K562 (cell line): Measurements from ENCODE around the gene RPTOR. TPM values are rescaled to one million over a fixed set of nuclear protein-coding genes. Genes with fewer than 3 reads are reported as not detected.

Experiments
- ATAC-seq: fragments of 200-7000 bp; cut with Tn5 transposase; 3 replicates; pipeline ENCODE4 v1.9.1; 2020; ENCODE audit warnings: moderate library complexity
- BruUV-seq: library from RNA; stranded (reverse); fragments of 400-500 nt; replicated peaks from 2 replicates; lab custom pipeline; 2021; lab: Mats Ljungman, UMichigan
- CTCF ChIA-PET: fragments of 300-600 bp; formaldehyde crosslinking; extraction: SDS; loops from one replicate; lab custom pipeline; 2021; ENCODE audit warnings: low intra/inter-chr PET ratio; lab: Yijun Ruan, JAX
- POLR2A ChIA-PET: fragments of 300-600, 350-650 bp; sonication (Branson Sonifier 250); formaldehyde crosslinking; extraction: SDS; loops from one replicate; lab custom pipeline; 2021; ENCODE audit warnings: antibody characterized with exemption, inconsistent platforms; lab: Yijun Ruan, JAX
- DNase-seq, 4 experiments: peaks; one replicate each; pipeline versions ENCODE4 v3.0.0 to v3.0.0-alpha.2; 2011 to 2018; ENCODE audit warnings: low spot score in 3 of 4, mixed read lengths in 3 of 4; ENCODE audit errors: extremely low read depth in 1 of 4
- FAIRE-seq: peaks from 2 replicates; lab custom pipeline; 2011; peaks lifted over from hg19 to GRCh38; lab: Jason Lieb, UNC
- H2AFZ ChIP-seq: 2 replicates; pipeline ENCODE4 v1.6.0; 2011; ENCODE audit warnings: low read depth, low read length, control low read depth, inconsistent platforms
- H3K27ac ChIP-seq: fragments of 200-600 bp; 3 replicates; pipeline ENCODE4 v1.8.0; 2011; ENCODE audit warnings: low read depth, mild to moderate bottlenecking, control low read depth, inconsistent platforms, low read length, moderate library complexity, mixed read lengths; ENCODE audit errors: extremely low read depth
- H3K27me3 ChIP-seq, 2 experiments: fragments of 300-600 bp in 1 of 2; 2 replicates in 1 of 2; 3 replicates in 1 of 2; pipeline versions ENCODE4 v1.6.0 to v1.8.0; 2011; ENCODE audit warnings: inconsistent platforms in 2 of 2, low read length in 2 of 2, mild to moderate bottlenecking in 1 of 2, mixed read lengths in 1 of 2, moderate library complexity in 1 of 2; ENCODE audit not compliant: control insufficient read depth in 2 of 2, insufficient read depth in 2 of 2
- H3K36me3 ChIP-seq: fragments of 300-600 bp; 3 replicates; pipeline ENCODE4 v1.8.0; 2011; ENCODE audit warnings: mild to moderate bottlenecking, low read length, inconsistent platforms; ENCODE audit not compliant: control insufficient read depth, insufficient read depth
- H3K4me1 ChIP-seq, 2 experiments: fragments of 200-600 bp in 1 of 2; replicated peaks in 1 of 2; 2 replicates in 1 of 2; 3 replicates in 1 of 2; pipeline versions ENCODE4 v1.5.1 to v1.8.0; 2011; ENCODE audit warnings: inconsistent platforms in 2 of 2, low read length in 2 of 2, mild to moderate bottlenecking in 1 of 2, mixed read lengths in 1 of 2, moderate library complexity in 1 of 2; ENCODE audit not compliant: control insufficient read depth in 2 of 2, insufficient read depth in 2 of 2
- H3K4me2 ChIP-seq: 2 replicates; pipeline ENCODE4 v1.6.1; 2011; ENCODE audit warnings: low read length, control low read depth, inconsistent platforms, mixed read lengths; ENCODE audit not compliant: insufficient read depth
- H3K4me3 ChIP-seq: fragments of 200-600 bp; sonication (generic), shearing (Covaris generic); 2 replicates; pipeline ENCODE4 v1.5.1; 2016; ENCODE audit warnings: control low read depth, inconsistent platforms
- H3K79me2 ChIP-seq: fragments of 200-600 bp; 3 replicates; pipeline ENCODE4 v1.8.0; 2011; ENCODE audit warnings: low read length, inconsistent platforms; ENCODE audit not compliant: control insufficient read depth, insufficient read depth
- H3K9ac ChIP-seq, 2 experiments: 2 replicates each; pipeline versions ENCODE4 v1.6.0 to v1.6.1; 2011; ENCODE audit warnings: low read depth in 2 of 2, low read length in 2 of 2, control low read depth in 1 of 2, inconsistent platforms in 1 of 2, mild to moderate bottlenecking in 1 of 2, mixed read lengths in 1 of 2; ENCODE audit not compliant: insufficient read depth in 1 of 2
- H3K9me1 ChIP-seq: one replicate; pipeline ENCODE4 v1.6.0; 2011; ENCODE audit warnings: inconsistent platforms, mild to moderate bottlenecking, low read length, moderate library complexity; ENCODE audit not compliant: control insufficient read depth, insufficient read depth
- H3K9me3 ChIP-seq: replicated peaks from 2 replicates; pipeline ENCODE4 v1.5.1; 2011; ENCODE audit warnings: low read depth, low read length, inconsistent platforms; ENCODE audit not compliant: control insufficient read depth, insufficient read depth
- H4K20me1 ChIP-seq: replicated peaks from 2 replicates; pipeline ENCODE4 v1.6.1; 2011; ENCODE audit warnings: low read length, inconsistent platforms, mixed read lengths; ENCODE audit not compliant: control insufficient read depth, insufficient read depth
- ADNP ChIP-seq: fragments of 200-800 bp; sonication (Bioruptor generic); IDR thresholded peaks from 2 replicates; pipeline ENCODE4 v1.6.1; 2016; ENCODE audit warnings: missing genetic modification characterization, missing compliant biosample characterization
- CBX5 ChIP-seq: IDR thresholded peaks from 2 replicates; pipeline ENCODE4 v1.6.1; 2014; ENCODE audit warnings: low read depth, borderline replicate concordance
- ELF1 ChIP-seq: fragments of 200-800 bp; sonication (Bioruptor generic); IDR thresholded peaks from 2 replicates; pipeline ENCODE4 v1.6.1; 2016; ENCODE audit warnings: missing genetic modification characterization, missing compliant biosample characterization
- IFI16 ChIP-seq: fragments of 250-450 bp; sonication (Bioruptor Pico); IDR thresholded peaks from 2 replicates; pipeline ENCODE4 v2.1.2; 2022; ENCODE audit warnings: mild to moderate bottlenecking, inconsistent platforms
- KLF1 ChIP-seq: fragments of 450-650 bp; IDR thresholded peaks from 2 replicates; pipeline ENCODE4 v1.6.1; 2016; ENCODE audit warnings: missing genetic modification characterization, missing compliant biosample characterization
- NCOR1 ChIP-seq: fragments of 450-650 bp; IDR thresholded peaks from 2 replicates; pipeline ENCODE4 v1.6.1; 2016; ENCODE audit warnings: mild to moderate bottlenecking, moderate library complexity
- PRMT5 ChIP-seq: sonication (generic); formaldehyde crosslinking; IDR thresholded peaks from 2 replicates; pipeline ENCODE4 v1.5.0; 2020; ENCODE audit warnings: missing genetic modification reagents
- ZNF324 ChIP-seq: fragments of 250-450 bp; sonication (Bioruptor Pico); IDR thresholded peaks from 2 replicates; pipeline ENCODE4 v1.4.0; 2020; ENCODE audit warnings: mild to moderate bottlenecking
- ZNF354B ChIP-seq: fragments of 250-450 bp; sonication (Bioruptor Pico); IDR thresholded peaks from 2 replicates; pipeline ENCODE4 v1.4.0; 2020
- ZNF589 ChIP-seq: fragments of 200-800 bp; sonication (Bioruptor generic); IDR thresholded peaks from 2 replicates; pipeline ENCODE4 v1.6.1; 2016; ENCODE audit warnings: low read depth, missing genetic modification characterization, missing compliant biosample characterization
- WGBS: fragments of 100-300 bp; shearing (Covaris generic); methylation state at CpG from one replicate; pipeline ENCODE4 v1.1.6; 2016; ENCODE audit warnings: low coverage, mixed read lengths; ENCODE audit not compliant: insufficient coverage; ENCODE audit errors: missing lambda C conversion rate; 5-methylcytosine and 5-hydroxymethylcytosine counted together
- in situ Hi-C: fragments of 300-500 bp; cut with MboI; formaldehyde crosslinking; loops from 4 replicates; pipeline ENCODE4 v1.15.0; 2018; ENCODE audit warnings: inconsistent platforms, mixed read lengths
- intact Hi-C: fragments of 100-400 bp; cut with micrococcal nuclease; formaldehyde crosslinking; loops from 2 replicates; pipeline ENCODE4 v1.14.2; 2022
- polyA plus RNA-seq, 8 experiments: library from polyadenylated mRNA; depleted of rRNA in 4 of 8; stranded (reverse) in 5 of 8; unstranded in 3 of 8; fragments of >200 nt; fragmentation: Nextera tagmentation in 2 of 8; fragmentation: Illumina TruSeq in 1 of 8; extraction: Ambion mirVana in 2 of 8; extraction: Trizol in 1 of 8; gene quantifications; 2 replicates each; pipeline versions ENCODE4 v1.2.1 to v1.2.3, GENCODE V29; 2011 to 2014; ENCODE audit warnings: inconsistent platforms in 1 of 8, missing spikeins in 1 of 8
- total RNA-seq, 7 experiments: library from RNA; depleted of rRNA in 6 of 7; stranded (reverse); fragments of >200 nt in 6 of 7; fragmentation: Illumina TruSeq in 2 of 7; extraction: Trizol in 2 of 7; gene quantifications; 2 replicates each; pipeline versions ENCODE4 v1.2.1 to v1.2.3, GENCODE V29; 2011 to 2021; ENCODE audit warnings: low replicate concordance in 1 of 7
- TF ChIP-seq, protein P1 (sequence below): fragments of 450-650 bp; IDR thresholded peaks from 2 replicates; pipeline ENCODE4 v1.6.1; 2018; ENCODE audit not compliant: partially characterized antibody
- TF ChIP-seq, protein P2 (sequence below): fragments of 450-650 bp; IDR thresholded peaks from 2 replicates; pipeline ENCODE4 v1.6.1; 2016; ENCODE audit warnings: mild to moderate bottlenecking
- TF ChIP-seq, protein P3 (sequence below): sonication (generic); formaldehyde crosslinking; IDR thresholded peaks from 2 replicates; pipeline ENCODE4 v1.8.0; 2022; ENCODE audit warnings: mild to moderate bottlenecking, missing genetic modification reagents

The RPTOR gene
- total and polyA plus RNA-seq, 9 of the 15 experiments (the other 6 are each of a cell fraction or from before 2014, with no cell fraction given), result 0.24 to 54.1 (median 10.2) TPM

DNA sequence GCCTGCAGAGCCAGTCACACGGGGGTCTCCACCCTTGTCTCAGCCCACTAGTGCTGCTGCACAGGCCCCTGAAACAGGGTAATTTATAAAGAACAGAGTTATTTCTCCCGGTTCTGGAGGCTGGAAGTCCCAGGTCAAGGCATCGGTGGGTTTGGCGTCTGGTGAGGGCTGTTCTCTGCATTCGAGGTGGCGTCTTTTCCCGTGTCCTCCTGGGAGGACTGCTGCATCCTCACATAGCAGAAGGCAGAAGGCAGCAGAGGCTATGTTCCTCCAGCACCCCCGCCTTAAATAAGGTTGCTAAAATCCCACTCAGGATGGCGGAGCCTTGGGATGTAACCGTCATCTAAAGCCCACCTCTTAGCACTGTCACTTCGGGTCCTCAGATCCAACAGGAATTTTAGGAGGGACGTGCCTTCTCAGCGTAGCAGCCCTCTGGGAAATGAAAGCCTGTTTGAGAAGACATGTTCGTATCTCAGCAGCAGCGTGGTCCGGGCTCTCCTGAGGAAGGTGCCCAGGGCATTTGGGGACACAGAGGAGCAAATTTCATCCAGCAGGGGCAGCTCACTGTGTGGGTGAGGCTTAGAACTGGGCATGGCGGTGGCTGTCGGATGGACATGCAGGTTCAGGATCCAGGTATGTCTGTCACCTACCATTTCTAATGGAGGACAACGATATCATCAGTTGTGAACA is 225.4 kb downstream of the RPTOR start (continued):
- TF ChIP-seq, protein P1, sequence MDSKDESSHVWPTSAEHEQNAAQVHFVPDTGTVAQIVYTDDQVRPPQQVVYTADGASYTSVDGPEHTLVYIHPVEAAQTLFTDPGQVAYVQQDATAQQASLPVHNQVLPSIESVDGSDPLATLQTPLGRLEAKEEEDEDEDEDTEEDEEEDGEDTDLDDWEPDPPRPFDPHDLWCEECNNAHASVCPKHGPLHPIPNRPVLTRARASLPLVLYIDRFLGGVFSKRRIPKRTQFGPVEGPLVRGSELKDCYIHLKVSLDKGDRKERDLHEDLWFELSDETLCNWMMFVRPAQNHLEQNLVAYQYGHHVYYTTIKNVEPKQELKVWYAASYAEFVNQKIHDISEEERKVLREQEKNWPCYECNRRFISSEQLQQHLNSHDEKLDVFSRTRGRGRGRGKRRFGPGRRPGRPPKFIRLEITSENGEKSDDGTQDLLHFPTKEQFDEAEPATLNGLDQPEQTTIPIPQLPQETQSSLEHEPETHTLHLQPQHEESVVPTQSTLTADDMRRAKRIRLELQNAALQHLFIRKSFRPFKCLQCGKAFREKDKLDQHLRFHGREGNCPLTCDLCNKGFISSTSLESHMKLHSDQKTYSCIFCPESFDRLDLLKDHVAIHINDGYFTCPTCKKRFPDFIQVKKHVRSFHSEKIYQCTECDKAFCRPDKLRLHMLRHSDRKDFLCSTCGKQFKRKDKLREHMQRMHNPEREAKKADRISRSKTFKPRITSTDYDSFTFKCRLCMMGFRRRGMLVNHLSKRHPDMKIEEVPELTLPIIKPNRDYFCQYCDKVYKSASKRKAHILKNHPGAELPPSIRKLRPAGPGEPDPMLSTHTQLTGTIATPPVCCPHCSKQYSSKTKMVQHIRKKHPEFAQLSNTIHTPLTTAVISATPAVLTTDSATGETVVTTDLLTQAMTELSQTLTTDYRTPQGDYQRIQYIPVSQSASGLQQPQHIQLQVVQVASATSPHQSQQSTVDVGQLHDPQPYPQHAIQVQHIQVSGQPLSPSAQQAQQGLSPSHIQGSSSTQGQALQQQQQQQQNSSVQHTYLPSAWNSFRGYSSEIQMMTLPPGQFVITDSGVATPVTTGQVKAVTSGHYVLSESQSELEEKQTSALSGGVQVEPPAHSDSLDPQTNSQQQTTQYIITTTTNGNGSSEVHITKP, result no peak
- no peak for TF ChIP-seq NCOR1

DNA sequence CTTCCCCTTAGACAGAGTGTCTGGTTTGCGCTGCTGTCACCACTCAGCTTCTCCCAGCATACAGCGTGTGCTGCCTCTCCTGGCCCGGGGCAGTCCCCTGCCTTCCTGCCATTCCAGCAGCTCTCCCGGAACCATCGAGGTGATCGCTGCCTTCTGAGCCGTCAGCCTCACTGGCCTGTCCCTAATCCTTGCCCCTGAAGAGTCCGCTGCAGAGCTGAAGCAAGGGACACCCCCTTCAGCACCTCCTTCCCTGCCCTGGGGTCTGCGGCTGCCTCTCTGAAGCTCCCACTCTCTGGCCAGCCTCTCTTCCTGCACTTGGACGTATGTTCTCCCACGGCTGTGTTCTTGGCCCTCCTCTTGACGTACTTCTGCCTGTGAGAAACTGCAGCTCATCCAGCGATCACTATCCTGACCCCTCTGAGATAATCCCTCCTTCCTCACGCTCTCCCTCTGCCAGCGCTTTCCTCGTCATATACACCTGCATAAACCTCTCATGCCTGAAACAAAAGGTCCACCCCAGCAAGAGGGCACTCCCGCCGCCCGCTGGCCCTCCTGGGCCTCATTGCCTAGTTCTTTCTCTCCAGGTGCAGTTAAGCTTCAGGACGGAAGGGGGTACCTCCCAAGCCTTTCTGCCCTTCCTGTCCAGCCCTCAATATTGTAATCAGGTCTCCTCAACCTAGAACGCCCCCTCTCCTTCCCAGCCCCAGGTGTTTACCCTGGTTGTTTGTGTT is 226.4 kb downstream of the RPTOR start:
- ATAC-seq, result no peak
- BruUV-seq, result no TSS peak
- 91% methylated on average over 17 of the region's 21 CpGs for WGBS
- intact Hi-C loops, result no loop called here
- no peak overlapping the region for H3K4me2 ChIP-seq
- no peaks in the 10 kb centered on the region for H3K79me2 ChIP-seq
- H3K36me3 ChIP-seq, result peaks cover 4% of the 10 kb centered on the region; the same call in 1 of the 3 replicates
- no peaks in the 10 kb centered on the region for H4K20me1 ChIP-seq
- H3K9me3 ChIP-seq, result no peaks in the 10 kb centered on the region
- no peak overlapping the region for H3K27ac ChIP-seq
- no peak for DNase-seq
- H3K9ac ChIP-seq, result peak overlapping the region in 1 of 2 experiments; percentile 36; a peak in 1 of 4 replicates
- H3K9me1 ChIP-seq, result no peaks in the 10 kb centered on the region
- no peaks in the 10 kb centered on the region for H3K27me3 ChIP-seq
- in situ Hi-C loops, result no loop called here
- H3K4me1 ChIP-seq, result no peaks in the 10 kb centered on the region
- ChIA-PET CTCF (no interaction called here), POLR2A (no interaction called here)
- no peak for FAIRE-seq
- H3K4me3 ChIP-seq, result no peak overlapping the region
- no peak overlapping the region for H2AFZ ChIP-seq
- TF ChIP-seq PRMT5 (CRISPR knock-in tag) (no peak), IFI16 (CRISPR knock-in tag) (no peak), ZNF589 (CRISPR knock-in tag) (no peak), CBX5 (no peak), KLF1 (tag) (no peak), ZNF354B (CRISPR knock-in tag) (no peak), ZNF324 (no peak), ELF1 (tag) (no peak), ADNP (tag) (no peak)
- TF ChIP-seq, protein P2, sequence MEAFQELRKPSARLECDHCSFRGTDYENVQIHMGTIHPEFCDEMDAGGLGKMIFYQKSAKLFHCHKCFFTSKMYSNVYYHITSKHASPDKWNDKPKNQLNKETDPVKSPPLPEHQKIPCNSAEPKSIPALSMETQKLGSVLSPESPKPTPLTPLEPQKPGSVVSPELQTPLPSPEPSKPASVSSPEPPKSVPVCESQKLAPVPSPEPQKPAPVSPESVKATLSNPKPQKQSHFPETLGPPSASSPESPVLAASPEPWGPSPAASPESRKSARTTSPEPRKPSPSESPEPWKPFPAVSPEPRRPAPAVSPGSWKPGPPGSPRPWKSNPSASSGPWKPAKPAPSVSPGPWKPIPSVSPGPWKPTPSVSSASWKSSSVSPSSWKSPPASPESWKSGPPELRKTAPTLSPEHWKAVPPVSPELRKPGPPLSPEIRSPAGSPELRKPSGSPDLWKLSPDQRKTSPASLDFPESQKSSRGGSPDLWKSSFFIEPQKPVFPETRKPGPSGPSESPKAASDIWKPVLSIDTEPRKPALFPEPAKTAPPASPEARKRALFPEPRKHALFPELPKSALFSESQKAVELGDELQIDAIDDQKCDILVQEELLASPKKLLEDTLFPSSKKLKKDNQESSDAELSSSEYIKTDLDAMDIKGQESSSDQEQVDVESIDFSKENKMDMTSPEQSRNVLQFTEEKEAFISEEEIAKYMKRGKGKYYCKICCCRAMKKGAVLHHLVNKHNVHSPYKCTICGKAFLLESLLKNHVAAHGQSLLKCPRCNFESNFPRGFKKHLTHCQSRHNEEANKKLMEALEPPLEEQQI, result no peak
- TF ChIP-seq, protein P3, sequence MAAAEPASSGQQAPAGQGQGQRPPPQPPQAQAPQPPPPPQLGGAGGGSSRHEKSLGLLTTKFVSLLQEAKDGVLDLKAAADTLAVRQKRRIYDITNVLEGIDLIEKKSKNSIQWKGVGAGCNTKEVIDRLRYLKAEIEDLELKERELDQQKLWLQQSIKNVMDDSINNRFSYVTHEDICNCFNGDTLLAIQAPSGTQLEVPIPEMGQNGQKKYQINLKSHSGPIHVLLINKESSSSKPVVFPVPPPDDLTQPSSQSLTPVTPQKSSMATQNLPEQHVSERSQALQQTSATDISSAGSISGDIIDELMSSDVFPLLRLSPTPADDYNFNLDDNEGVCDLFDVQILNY, result no peak
